HTR-8/SVneo (cell line): ENCODE measurements around the gene EVA1B.

ENCODE experiments used
- DNase-seq: peaks from one replicate; pipeline ENCODE4 v3.0.0; 2011; ENCODE audit warnings: low spot score, mixed read lengths; ENCODE audit not compliant: insufficient read length
- FAIRE-seq: peaks from 2 replicates; lab custom pipeline; 2011; peaks lifted over from hg19 to GRCh38; lab: Jason Lieb, UNC

The EVA1B gene

GRCh38 chr1:36321119-36321951 lies 2.1 kb downstream of the EVA1B start:
- DNase-seq, result no peak
- FAIRE-seq, result no peak

DNA sequence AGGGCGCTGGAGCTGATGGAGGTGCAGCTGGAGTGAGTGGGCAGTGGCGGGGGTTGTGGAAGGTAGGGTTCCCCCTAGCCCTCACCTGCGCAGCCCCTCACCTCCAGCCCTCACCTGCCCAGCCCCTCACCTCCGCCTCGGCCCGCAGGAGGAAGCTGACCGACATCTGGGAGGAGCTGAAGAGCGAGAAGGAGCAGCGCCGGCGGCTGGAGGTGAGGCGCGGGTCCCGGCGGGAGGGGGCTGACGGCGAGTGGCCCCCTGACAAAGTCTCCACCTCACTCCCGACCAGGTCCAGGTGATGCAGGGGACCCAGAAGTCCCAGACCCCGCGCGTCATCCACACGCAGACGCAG lies 2.7 kb downstream of the EVA1B start:
- no peak for FAIRE-seq
- no peak for DNase-seq

GRCh38 chr1:36320291-36320761 lies 3.1 kb downstream of the EVA1B start:
- FAIRE-seq, result no peak

GRCh38 chr1:36309397-36309796 lies 14.0 kb downstream of the EVA1B start:
- FAIRE-seq, result no peak

More at GRCh38 chr1:36320291-36320761, 3.1 kb downstream of the EVA1B start:
- DNase-seq, result no peak

GRCh38 chr1:36307601-36308330 lies 15.7 kb downstream of the EVA1B start:
- DNase-seq (no peak), FAIRE-seq (no peak)

More at GRCh38 chr1:36309397-36309796, 14.0 kb downstream of the EVA1B start:
- DNase-seq, result no peak

DNA sequence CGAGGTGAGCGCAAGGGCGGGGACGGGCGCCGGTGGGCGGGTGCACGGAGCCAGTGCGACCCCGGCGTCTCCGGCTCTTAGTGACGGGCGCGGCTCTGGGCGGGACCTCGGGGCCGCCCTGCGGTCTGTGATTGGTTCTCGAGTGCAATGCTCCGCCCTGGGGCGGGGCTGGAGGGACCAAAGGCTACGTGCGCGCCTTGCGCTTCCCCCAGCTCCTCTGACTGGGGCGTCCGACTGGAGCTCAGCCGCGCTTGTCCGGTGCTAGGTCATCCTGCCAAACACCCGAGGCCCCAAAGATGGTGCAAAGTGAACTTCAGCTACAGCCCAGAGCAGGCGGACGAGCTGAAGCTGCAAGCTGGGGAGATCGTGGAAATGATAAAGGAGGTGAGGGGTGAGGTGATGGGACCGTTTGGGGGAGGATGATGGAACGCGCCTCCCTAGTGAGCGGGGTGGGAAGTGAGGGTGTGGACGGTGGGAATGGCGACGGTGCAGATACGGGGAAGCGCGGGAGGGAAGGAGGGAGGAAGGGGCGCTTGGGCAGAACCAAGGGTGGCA lies 16.5 kb downstream of the EVA1B start:
- FAIRE-seq (peak; percentile 94), DNase-seq (peak; percentile 96)

DNA sequence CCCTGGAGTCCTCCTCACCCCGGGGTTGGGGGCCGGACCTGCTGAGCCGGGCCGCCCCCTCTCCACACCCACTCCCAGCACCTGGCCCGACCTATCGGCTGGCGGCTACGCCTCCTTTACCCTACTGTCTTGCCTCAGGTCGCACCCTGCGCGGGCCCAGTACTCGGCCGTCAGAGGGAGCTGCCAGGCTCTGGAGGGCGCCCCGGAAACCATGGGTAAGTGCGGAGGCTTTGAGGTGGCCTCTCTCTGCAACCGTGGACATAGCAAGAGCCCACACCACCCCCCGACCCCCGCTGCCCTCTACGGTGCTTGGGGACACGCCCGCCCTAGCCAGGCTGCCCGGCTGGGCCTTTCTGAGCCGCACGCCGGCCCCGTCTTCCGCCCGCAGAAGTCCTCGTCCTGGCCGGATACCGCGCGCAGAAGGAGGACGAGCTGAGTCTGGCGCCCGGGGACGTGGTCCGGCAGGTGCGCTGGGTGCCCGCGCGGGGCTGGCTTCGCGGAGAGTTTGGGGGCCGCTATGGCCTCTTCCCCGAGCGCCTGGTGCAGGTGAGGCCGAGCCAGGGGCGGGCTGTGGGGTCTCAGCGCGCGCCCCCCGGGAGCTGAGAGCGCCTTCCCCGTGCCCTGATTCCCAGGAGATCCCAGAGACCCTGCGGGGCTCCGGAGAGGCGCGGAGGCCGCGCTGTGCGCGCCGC lies 17.1 kb downstream of the EVA1B start, which contains the start of gene SH3D21:
Gene SH3D21, plus strand, starts transcription at position 159 of the 692 bp plus-strand sequence. Its CDS starts 53 bp downstream, at position 212.
- DNase-seq (no peak), FAIRE-seq (no peak)

DNA sequence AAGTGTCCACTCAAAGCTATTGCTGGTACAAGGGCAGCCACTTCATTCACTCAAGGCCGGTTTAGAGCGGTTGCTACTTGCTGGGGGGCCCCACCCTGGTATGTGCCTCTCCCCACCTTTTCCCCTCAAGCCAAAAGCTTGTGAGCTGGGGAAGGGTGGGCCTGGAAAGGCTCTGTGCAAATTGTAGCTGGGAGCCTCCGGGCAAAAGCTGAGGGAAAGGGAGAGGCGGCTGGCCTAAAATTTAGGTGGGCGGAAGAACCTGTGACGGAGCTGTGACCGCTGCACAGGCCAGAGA lies 17.6 kb downstream of the EVA1B start:
- DNase-seq (no peak), FAIRE-seq (no peak)

DNA sequence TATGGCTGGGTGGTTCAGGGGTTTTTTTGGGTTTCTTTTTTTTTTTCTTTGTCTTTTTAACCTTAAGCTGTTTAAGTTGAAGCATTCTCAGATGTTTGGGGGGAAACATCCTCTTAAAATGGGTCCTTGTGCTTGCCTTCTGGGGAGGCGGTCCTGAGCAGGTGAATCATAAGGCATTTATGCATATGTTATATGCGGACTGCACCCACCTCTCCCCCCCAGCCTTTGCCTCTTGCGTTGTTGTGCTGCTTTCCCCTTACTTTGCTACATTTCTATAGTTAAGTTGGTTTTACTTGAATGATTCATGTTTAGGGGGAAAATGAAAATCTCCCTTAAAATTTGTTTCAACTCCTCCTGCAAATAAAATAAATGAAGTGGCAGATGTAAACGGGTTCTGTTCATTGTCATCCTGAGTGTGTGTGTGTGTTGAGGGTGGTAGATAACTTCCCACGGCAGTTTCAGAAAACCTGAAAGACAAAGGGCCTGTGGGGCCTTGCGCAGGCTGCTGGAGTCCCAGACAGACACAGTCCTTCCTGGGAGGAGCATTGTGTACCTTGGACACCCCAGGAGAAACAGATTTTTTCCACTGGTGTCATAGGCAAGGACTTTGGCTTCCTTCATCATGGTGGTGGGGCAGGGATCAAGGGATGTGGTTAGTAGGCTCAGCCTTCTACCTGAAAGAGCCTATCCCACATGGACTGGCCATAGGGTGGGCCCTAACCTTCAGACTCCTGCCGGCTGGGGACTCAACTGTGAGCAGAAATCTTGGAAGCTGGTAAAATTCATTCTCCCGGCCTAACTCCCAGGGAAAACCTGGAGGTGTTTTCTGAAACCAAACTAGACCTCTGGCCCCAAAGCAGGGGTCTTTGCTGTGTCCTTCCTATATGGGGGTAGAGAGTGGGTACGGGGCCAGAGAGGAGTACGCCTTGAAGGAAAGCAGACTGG lies 18.2 kb downstream of the EVA1B start:
- DNase-seq, result no peak
- FAIRE-seq, result no peak

- DNase-seq (no peak), FAIRE-seq (no peak)
Measured at GRCh38 chr1:36304521-36304920, 18.9 kb downstream of the EVA1B start.

DNA sequence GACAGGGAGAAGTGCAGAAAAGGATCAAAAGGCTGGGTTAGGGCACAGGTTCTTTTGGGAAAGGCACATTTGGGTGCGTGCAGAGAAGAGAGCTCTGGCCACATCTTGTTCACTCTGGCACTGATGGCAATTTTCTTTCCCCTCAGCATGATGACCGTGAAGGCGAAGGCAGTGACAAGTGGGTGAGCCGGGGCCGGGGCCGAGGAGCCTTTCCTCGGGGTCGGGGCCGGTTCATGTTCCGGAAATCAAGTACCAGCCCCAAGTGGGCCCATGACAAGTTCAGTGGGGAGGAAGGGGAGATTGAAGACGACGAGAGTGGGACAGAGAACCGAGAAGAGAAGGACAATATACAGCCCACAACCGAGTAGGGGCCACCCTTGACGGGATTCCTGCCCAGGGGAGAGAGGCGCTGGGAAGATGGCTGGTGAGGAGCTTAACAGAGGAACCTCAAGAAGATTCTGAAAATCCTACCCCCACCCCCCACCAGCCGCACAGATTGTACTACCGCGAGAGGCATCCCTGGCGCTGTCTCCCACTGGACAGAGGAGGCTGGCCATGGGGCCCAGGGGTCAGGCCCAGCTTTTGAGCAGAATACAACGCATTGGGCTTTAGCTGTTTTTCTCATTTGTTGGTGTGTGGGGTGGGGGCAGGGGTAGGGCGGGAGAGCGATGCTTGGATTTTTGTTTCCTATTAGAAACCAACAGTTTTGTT lies 19.6 kb downstream of the EVA1B start:
- DNase-seq (no peak), FAIRE-seq (no peak)

GRCh38 chr1:36303244-36303643 lies 20.2 kb downstream of the EVA1B start:
- no peak for FAIRE-seq
- DNase-seq, result no peak

DNA sequence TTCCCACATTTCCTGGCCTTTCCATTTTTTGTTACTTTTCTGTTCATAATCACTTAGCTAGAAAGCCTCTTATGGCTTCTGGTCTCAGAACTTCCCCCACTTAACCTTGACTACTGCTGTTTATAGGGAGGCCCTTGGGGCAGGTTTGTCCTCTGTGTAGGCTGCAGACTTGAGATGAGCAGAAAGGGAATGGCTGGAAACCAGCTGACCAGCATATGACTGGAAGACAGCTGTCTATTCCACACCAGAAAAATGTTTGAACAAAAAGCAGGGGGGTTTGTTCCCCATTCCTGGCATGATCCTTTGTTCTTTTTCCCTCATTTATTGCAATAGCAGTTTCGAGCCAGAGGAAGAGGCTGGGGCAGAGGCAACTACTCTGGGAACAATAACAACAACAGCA lies 22.2 kb downstream of the EVA1B start:
- DNase-seq (no peak), FAIRE-seq (no peak)

DNA sequence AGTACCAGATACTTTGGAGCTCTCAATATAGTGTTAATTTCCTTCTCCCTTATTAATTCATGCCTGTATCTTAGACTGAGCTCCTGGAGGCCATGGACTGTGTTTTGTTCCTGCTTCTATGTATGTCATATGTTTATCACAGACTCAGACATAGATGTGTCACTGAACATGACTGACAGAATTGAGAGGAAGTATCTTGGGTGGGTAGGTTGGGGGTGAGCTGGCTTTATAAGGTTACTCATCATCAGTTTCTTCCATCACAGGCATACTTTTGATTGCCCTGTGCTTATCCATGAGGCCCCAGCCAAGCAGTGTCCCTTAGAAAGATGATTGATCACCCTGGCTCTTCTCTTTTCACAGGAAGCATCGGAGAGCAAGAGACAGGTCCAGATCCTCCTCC lies 22.9 kb downstream of the EVA1B start:
- DNase-seq (no peak), FAIRE-seq (no peak)

DNA sequence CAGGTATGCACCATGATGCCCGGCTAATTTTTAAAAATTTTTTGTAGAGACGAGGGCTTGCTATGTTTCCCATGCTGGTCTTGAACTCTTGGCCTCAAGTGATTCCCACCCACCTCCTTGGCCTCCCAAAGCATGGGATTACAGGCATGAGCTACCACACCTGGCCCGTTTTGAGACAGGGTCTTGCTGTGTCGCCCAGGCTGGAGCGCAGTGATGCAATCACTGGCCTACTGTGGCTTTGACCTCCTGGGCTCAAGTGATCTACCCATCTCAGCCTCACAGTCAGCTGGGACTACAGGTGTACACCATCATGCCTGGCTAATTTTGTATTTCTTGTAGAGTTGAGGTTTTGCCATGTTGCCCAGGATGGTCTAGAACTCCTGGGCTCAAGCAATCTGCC lies 24.8 kb downstream of the EVA1B start:
- no peak for FAIRE-seq

GRCh38 chr1:36297062-36297461 lies 26.4 kb downstream of the EVA1B start:
- FAIRE-seq (no peak), DNase-seq (no peak)

More for the DNA sequence above, 24.8 kb downstream of the EVA1B start:
- DNase-seq, result no peak

GRCh38 chr1:36295390-36295789 lies 28.1 kb downstream of the EVA1B start:
- FAIRE-seq, result no peak

GRCh38 chr1:36287595-36287994 lies 35.9 kb downstream of the EVA1B start:
- FAIRE-seq (no peak), DNase-seq (no peak)

More at GRCh38 chr1:36295390-36295789, 28.1 kb downstream of the EVA1B start:
- no peak for DNase-seq

DNA sequence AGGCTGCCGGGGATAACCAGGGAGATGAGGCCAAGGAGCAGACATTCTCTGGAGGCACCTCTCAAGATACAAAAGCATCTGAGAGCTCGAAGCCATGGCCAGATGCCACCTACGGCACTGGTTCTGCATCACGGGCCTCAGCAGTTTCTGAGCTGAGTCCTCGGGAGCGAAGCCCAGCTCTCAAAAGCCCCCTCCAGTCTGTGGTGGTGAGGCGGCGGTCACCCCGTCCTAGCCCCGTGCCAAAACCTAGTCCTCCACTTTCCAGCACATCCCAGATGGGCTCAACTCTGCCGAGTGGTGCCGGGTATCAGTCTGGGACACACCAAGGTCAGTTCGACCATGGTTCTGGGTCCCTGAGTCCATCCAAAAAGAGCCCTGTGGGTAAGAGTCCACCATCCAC lies 36.6 kb downstream of the EVA1B start:
- DNase-seq (no peak), FAIRE-seq (no peak)
